Activated CD8-positive, alpha-beta T cell treated with anti-CD3 and anti-CD28 coated beads for 36 hours (primary cell): ENCODE measurements around the gene RPL12. TPM values are rescaled to one million over a fixed set of nuclear protein-coding genes. Genes with fewer than 3 reads are reported as not detected.

Experiments used
- ATAC-seq: fragments of 200-7000 bp; cut with Tn5 transposase; one replicate; pipeline ENCODE4 v1.10.0; 2021; ENCODE audit warnings: mild to moderate bottlenecking, moderate library complexity
- CTCF ChIA-PET: fragments of 350-600 bp; sonication (Branson Sonifier 250); formaldehyde crosslinking; loops from one replicate; lab custom pipeline; 2021; ENCODE audit warnings: antibody characterized with exemption; lab: Charles Lee
- POLR2A ChIA-PET: fragments of 350-600 bp; sonication (Branson Sonifier 250); formaldehyde crosslinking; loops from one replicate; lab custom pipeline; 2021; ENCODE audit warnings: antibody characterized with exemption; lab: Charles Lee
- DNase-seq: peaks from one replicate; pipeline ENCODE4 v3.0.0-alpha.2; 2020
- H3K27ac Mint-ChIP-seq: one replicate; pipeline ENCODE4 v1.8.0; 2021; ENCODE audit warnings: mild to moderate bottlenecking, mixed read lengths
- H3K27me3 Mint-ChIP-seq: one replicate; pipeline ENCODE4 v1.8.0; 2021; ENCODE audit warnings: mixed read lengths
- H3K36me3 Mint-ChIP-seq: one replicate; pipeline ENCODE4 v1.8.0; 2021; ENCODE audit warnings: low read depth, mixed read lengths
- H3K4me1 Mint-ChIP-seq: one replicate; pipeline ENCODE4 v1.8.0; 2021; ENCODE audit warnings: low read depth, mixed read lengths
- H3K4me3 Mint-ChIP-seq: one replicate; pipeline ENCODE4 v1.8.0; 2021; ENCODE audit warnings: mild to moderate bottlenecking, moderate library complexity, mixed read lengths
- H3K9me3 Mint-ChIP-seq: one replicate; pipeline ENCODE4 v1.8.0; 2021; ENCODE audit warnings: mixed read lengths
- CTCF ChIP-seq: fragments of 200-600 bp; IDR thresholded peaks from one replicate; pipeline ENCODE4 v1.8.0; 2022; ENCODE audit warnings: antibody characterized with exemption, mild to moderate bottlenecking
- intact Hi-C: fragments of 100-400 bp; cut with micrococcal nuclease; formaldehyde crosslinking; loops from one replicate; pipeline ENCODE4 v1.10.0; 2022
- total RNA-seq, 2 experiments: library from RNA; stranded (reverse); gene quantifications; one replicate each; pipeline ENCODE4 v1.2.3, GENCODE V29; 2021

Gene RPL12
- total RNA-seq, 2 experiments from 2014 or later: 2,353 to 2,364 TPM

- no peaks in the 10 kb centered on the region for H3K4me1 Mint-ChIP-seq
- no peak overlapping the region for H3K27ac Mint-ChIP-seq
- no peaks in the 10 kb centered on the region for H3K27me3 Mint-ChIP-seq
- H3K9me3 Mint-ChIP-seq: no peaks in the 10 kb centered on the region
- intact Hi-C loops: no loop called here
- POLR2A ChIA-PET: no interaction called here
- CTCF ChIA-PET: no interaction called here
- no peak for DNase-seq
- ATAC-seq: no peak
- TF ChIP-seq CTCF: no peak
- no peak overlapping the region for H3K4me3 Mint-ChIP-seq
- peaks cover 28% of the 10 kb centered on the region for H3K36me3 Mint-ChIP-seq
Measured at GRCh38 chr9:127463911-127464310, 12.7 kb upstream of the RPL12 start.

GRCh38 chr9:127463382-127463781 lies 12.2 kb upstream of the RPL12 start:
- no peak for DNase-seq
- TF ChIP-seq CTCF: no peak
- Mint-ChIP-seq H3K27ac (no peak overlapping the region), H3K4me3 (no peak overlapping the region), H3K4me1 (no peaks in the 10 kb centered on the region), H3K36me3 (peaks cover 31% of the 10 kb centered on the region), H3K27me3 (no peaks in the 10 kb centered on the region), H3K9me3 (no peaks in the 10 kb centered on the region)
- POLR2A ChIA-PET: interaction anchor here (4.5 kb wide), 1 partner anchor 13 kb away, joined by 27 read pairs; the partner anchor contains the start of genes LRSAM1 and RPL12
- ATAC-seq: no peak
- CTCF ChIA-PET: no interaction called here
- intact Hi-C loops: no loop called here

DNA sequence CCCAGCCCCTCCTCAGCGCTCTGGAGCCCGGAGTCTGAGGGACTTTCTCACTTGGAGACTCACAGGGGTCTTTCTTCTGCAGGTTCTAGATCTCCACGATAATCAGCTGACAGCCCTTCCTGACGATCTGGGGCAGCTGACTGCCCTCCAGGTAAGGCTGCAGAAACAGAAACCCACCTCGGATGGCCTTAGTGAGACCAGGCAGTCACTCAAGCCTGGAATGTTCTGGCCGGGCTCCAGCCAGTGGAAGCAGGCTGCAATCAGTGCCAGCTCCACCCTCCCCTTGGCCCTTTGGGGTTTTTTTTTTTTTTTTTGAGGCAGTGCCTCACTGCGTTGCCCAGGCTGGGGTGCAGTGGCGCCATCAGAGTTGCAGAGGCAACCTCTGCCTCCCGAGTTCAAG lies 7.7 kb upstream of the RPL12 start:
- ChIA-PET POLR2A (interaction anchor here (0.7 to 4.5 kb wide), 3 partner anchors 8 to 83 kb away, joined by 3 to 27 read pairs (median 5); partner anchors contain the start of genes LRSAM1 and RPL12), CTCF (no interaction called here)
- Mint-ChIP-seq H3K4me1 (no peaks in the 10 kb centered on the region), H3K4me3 (no peak overlapping the region), H3K36me3 (peaks cover 32% of the 10 kb centered on the region), H3K9me3 (no peaks in the 10 kb centered on the region), H3K27ac (no peak overlapping the region), H3K27me3 (no peaks in the 10 kb centered on the region)
- DNase-seq (no peak), ATAC-seq (no peak)
- no peak for TF ChIP-seq CTCF
- intact Hi-C loops: no loop called here

DNA sequence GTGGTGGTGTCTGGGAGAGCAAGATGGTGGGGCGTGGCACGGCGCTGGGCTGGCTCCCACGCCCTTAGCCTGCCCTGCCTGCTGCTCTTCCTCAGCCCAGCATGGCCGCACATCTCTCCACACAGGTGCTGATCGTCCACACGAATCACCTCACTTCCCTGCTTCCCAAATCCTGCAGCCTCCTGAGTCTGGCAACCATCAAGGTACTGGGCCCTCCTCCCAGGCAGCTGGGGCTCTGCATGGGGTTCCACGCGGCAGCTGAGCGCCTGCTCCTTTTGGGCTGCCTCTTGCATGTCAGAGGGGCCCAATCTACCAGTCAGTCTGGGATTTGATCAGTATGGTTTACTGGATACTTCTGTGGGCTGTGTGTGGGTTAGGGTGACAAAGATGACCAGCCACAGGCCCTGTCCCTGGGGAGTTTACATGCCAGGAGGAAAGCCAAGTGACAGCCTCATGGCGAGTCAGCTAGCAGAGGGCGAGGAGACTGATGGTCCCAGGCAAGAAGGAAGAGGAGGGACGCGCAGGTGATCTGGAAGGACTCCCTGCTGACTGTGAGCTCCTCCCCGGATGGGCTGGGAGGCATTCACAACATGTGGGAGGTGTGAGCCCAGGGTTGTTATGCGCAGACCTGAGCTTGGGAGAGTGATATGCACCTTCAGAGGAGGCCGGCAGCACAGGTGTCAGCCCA lies 6.1 kb upstream of the RPL12 start:
- Mint-ChIP-seq H3K27ac (no peak overlapping the region), H3K27me3 (no peaks in the 10 kb centered on the region), H3K4me3 (no peak overlapping the region), H3K9me3 (no peaks in the 10 kb centered on the region), H3K4me1 (peaks cover 4% of the 10 kb centered on the region), H3K36me3 (peaks cover 28% of the 10 kb centered on the region)
- ChIA-PET CTCF (no interaction called here), POLR2A (no interaction called here)
- no peak for TF ChIP-seq CTCF
- intact Hi-C loops: no loop called here
- ATAC-seq: no peak
- DNase-seq: no peak

- no peaks in the 10 kb centered on the region for H3K9me3 Mint-ChIP-seq
- no peak overlapping the region for H3K4me3 Mint-ChIP-seq
- DNase-seq: peak; percentile 51
- no peak overlapping the region for H3K27ac Mint-ChIP-seq
- peaks cover 5% of the 10 kb centered on the region for H3K4me1 Mint-ChIP-seq
- ChIA-PET CTCF (interaction anchor here (0.6 to 2.1 kb wide), 23 partner anchors 11 to 514 kb away, joined by 3 to 8 read pairs (median 3); no protein-coding TSS in a partner anchor), POLR2A (interaction anchor here (0.7 to 1.2 kb wide), 3 partner anchors 8 to 10 kb away, joined by 3 to 6 read pairs (median 4); no protein-coding TSS in a partner anchor)
- ATAC-seq: no peak
- intact Hi-C loops: no loop called here
- H3K27me3 Mint-ChIP-seq: no peaks in the 10 kb centered on the region
- H3K36me3 Mint-ChIP-seq: peaks cover 27% of the 10 kb centered on the region
- TF ChIP-seq CTCF: peak; percentile 43
Measured at GRCh38 chr9:127455324-127455992, 4.3 kb upstream of the RPL12 start.
